Measurements from ENCODE around the gene PARD6A.
A peak's percentile ranks its signal among the peaks of the same experiment; 100 is the strongest.

The PARD6A gene, protein sequence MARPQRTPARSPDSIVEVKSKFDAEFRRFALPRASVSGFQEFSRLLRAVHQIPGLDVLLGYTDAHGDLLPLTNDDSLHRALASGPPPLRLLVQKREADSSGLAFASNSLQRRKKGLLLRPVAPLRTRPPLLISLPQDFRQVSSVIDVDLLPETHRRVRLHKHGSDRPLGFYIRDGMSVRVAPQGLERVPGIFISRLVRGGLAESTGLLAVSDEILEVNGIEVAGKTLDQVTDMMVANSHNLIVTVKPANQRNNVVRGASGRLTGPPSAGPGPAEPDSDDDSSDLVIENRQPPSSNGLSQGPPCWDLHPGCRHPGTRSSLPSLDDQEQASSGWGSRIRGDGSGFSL

DNA sequence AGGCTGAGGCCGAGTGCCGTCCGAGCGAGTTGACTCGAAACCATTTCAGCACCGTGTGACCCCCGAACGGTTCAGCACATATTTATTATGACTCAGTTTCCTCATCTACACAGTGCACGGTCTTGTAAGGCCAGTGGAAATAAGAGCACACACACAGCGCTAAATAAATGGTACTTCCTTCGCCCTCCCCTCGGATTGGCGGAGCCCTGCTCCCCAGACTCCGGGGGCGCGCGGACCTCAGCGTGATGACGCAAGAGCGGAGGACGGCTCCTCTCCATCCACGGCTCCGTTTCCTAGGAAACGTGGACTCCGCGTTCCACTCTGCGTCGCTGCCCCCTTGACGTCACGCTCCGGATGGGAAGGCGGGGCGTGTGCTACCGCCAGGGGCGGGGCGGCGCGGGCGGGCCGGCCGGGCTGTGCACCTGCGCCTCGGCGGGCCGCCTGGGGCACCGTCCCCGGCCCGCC lies at the start of gene PARD6A:
TSS of gene PARD6A (plus strand) at position 397 of the 465 bp plus-strand sequence. CDS start 79 bp downstream, outside the sequence.
- H3K27me3 Mint-ChIP-seq: no peaks in the 10 kb centered on the region
- H3K9me3 Mint-ChIP-seq: no peaks in the 10 kb centered on the region
- peaks cover 22% of the 10 kb centered on the region for H3K36me3 Mint-ChIP-seq (ENCODE audit: insufficient read depth)
- DNase-seq (ENCODE audit: low spot score in 2 of 2) (peak; percentile 84 to 93), ATAC-seq (replicated peaks; ENCODE audit: extremely low read depth, poor library complexity, severe bottlenecking) (peak; percentile 83)
- H3K27ac Mint-ChIP-seq (ENCODE audit: low read depth): peak within 1 kb of the TSS; percentile 91
- peaks cover 24% of the 10 kb centered on the region for H3K4me1 Mint-ChIP-seq
- peak within 1 kb of the TSS; percentile 91 for H3K4me3 Mint-ChIP-seq

DNA sequence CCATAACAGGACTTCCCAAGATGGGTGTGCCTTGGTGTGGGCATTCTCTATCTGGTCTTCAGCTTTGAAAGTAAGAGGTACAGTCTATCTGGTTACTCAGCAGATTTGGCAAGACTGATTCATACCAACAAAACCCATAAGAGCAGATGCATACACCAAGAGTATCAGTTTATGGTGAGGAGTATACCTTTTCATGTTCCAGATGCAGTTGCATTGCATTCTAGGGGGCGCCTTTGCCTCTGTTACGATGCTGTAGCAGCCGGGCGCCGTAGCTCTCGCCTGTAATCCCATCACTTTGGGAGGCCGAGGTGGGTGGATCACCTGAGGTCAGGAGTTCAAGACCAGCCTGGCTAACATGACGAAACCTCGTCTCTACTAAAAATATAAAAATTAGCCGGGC lies 47.0 kb upstream of the PARD6A start:
- H3K9me3 Mint-ChIP-seq: no peaks in the 10 kb centered on the region
- no peaks in the 10 kb centered on the region for H3K4me1 Mint-ChIP-seq
- ATAC-seq (replicated peaks; ENCODE audit: extremely low read depth, poor library complexity, severe bottlenecking) (no peak), DNase-seq (ENCODE audit: low spot score in 2 of 2) (no peak)
- peaks cover 52% of the 10 kb centered on the region for H3K36me3 Mint-ChIP-seq (ENCODE audit: insufficient read depth)
- H3K27me3 Mint-ChIP-seq: no peaks in the 10 kb centered on the region
- peak overlapping the region; percentile 61 for H3K27ac Mint-ChIP-seq (ENCODE audit: low read depth)
- H3K4me3 Mint-ChIP-seq: no peak overlapping the region

DNA sequence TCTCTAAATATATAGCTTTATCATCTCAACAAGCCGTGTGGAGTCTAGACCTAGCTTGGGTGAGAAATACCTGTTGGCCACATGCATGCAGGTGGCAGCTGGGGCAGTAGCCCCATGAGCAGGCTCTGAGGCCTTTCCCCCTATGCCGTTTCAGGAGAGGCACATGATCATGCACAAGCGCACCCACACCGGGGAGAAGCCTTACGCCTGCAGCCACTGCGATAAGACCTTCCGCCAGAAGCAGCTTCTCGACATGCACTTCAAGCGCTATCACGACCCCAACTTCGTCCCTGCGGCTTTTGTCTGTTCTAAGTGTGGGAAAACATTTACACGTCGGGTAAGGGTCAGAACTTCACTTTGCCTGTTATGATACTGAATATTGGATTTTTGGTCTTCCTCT lies 32.5 kb upstream of the PARD6A start:
- ATAC-seq (replicated peaks; ENCODE audit: extremely low read depth, poor library complexity, severe bottlenecking) (no peak), DNase-seq (ENCODE audit: low spot score in 2 of 2) (no peak)
- no peaks in the 10 kb centered on the region for H3K4me1 Mint-ChIP-seq
- H3K36me3 Mint-ChIP-seq (ENCODE audit: insufficient read depth): peaks cover 73% of the 10 kb centered on the region
- no peak overlapping the region for H3K4me3 Mint-ChIP-seq
- no peaks in the 10 kb centered on the region for H3K9me3 Mint-ChIP-seq
- H3K27me3 Mint-ChIP-seq: no peaks in the 10 kb centered on the region
- no peak overlapping the region for H3K27ac Mint-ChIP-seq (ENCODE audit: low read depth)

DNA sequence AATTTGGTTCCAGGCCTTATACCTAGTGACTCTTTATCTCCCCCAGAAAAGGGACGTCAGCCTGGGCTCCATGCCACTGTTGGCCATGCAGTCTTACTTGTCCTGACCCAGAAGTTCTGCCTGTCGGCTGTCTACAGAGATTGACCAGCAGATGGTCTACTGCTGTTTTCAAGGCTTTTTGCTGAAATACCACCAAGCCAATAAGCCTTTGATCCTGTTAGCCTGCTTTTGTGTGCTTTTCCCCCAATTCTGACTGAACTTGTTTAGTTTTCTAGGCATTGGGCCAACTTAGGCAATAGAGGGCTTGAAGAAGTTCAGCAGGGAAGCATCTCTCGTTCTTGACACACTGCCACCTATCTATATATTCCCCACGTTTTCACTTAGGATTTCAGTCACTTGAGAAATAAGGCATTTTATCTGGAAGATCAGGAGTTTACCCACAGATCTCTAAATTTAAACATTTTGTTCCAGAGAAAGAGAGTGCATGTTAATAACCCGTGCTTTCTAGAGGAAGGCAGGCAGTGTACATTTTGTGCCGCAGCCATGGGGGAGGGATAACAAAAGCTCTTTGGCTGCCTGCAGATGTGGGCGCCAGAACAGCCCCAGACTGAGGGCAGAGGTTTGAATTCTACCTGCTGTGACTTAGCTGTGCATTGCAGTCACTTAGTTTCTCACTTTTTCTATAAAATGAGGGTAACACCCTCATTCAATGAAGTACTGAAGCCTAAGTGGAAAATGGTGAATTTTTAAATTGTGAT lies 28.2 kb upstream of the PARD6A start:
- no peak overlapping the region for H3K4me3 Mint-ChIP-seq
- ATAC-seq (replicated peaks; ENCODE audit: extremely low read depth, poor library complexity, severe bottlenecking) (no peak), DNase-seq (ENCODE audit: low spot score in 2 of 2) (no peak)
- no peaks in the 10 kb centered on the region for H3K4me1 Mint-ChIP-seq
- H3K27me3 Mint-ChIP-seq: no peaks in the 10 kb centered on the region
- no peaks in the 10 kb centered on the region for H3K9me3 Mint-ChIP-seq
- H3K36me3 Mint-ChIP-seq (ENCODE audit: insufficient read depth): peaks cover 76% of the 10 kb centered on the region
- H3K27ac Mint-ChIP-seq (ENCODE audit: low read depth): no peak overlapping the region

DNA sequence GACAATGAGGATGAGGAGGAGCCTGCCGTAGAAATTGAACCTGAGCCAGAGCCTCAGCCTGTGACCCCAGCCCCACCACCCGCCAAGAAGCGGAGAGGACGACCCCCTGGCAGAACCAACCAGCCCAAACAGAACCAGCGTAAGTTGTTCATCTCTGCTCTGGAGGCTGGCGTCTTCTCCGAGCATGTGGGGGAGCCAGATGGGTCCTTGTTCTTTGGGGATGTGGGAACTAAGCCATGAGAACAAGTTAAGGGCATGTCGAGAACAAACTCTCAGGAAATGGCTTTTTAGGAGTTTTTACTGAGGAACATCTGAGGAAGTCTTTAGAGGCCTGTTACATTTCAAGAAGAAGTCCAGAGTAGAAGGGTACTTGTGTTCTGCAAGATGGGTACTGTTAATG lies 24.0 kb upstream of the PARD6A start:
- Mint-ChIP-seq H3K27ac (ENCODE audit: low read depth) (no peak overlapping the region), H3K9me3 (no peaks in the 10 kb centered on the region), H3K4me3 (no peak overlapping the region), H3K4me1 (no peaks in the 10 kb centered on the region), H3K36me3 (ENCODE audit: insufficient read depth) (peaks cover 62% of the 10 kb centered on the region), H3K27me3 (no peaks in the 10 kb centered on the region)
- ATAC-seq (replicated peaks; ENCODE audit: extremely low read depth, poor library complexity, severe bottlenecking) (no peak), DNase-seq (ENCODE audit: low spot score in 2 of 2) (no peak)

DNA sequence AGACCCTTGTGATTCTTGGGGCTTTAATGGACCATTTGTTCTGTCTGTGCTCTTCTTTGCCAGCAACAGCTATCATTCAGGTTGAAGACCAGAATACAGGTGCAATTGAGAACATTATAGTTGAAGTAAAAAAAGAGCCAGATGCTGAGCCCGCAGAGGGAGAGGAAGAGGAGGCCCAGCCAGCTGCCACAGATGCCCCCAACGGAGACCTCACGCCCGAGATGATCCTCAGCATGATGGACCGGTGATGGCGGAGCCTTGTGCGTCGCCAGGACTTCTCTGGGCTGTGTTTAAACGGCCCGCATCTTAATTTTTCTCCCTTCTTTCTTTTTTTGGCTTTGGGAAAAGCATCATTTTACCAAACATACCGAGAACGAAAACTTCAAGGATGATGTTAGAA lies 23.1 kb upstream of the PARD6A start:
- ATAC-seq (replicated peaks; ENCODE audit: extremely low read depth, poor library complexity, severe bottlenecking): no peak
- no peak for DNase-seq (ENCODE audit: low spot score in 2 of 2)
- peaks cover 56% of the 10 kb centered on the region for H3K36me3 Mint-ChIP-seq (ENCODE audit: insufficient read depth)
- no peaks in the 10 kb centered on the region for H3K4me1 Mint-ChIP-seq
- H3K27ac Mint-ChIP-seq (ENCODE audit: low read depth): no peak overlapping the region
- H3K4me3 Mint-ChIP-seq: no peak overlapping the region
- no peaks in the 10 kb centered on the region for H3K9me3 Mint-ChIP-seq
- no peaks in the 10 kb centered on the region for H3K27me3 Mint-ChIP-seq

DNA sequence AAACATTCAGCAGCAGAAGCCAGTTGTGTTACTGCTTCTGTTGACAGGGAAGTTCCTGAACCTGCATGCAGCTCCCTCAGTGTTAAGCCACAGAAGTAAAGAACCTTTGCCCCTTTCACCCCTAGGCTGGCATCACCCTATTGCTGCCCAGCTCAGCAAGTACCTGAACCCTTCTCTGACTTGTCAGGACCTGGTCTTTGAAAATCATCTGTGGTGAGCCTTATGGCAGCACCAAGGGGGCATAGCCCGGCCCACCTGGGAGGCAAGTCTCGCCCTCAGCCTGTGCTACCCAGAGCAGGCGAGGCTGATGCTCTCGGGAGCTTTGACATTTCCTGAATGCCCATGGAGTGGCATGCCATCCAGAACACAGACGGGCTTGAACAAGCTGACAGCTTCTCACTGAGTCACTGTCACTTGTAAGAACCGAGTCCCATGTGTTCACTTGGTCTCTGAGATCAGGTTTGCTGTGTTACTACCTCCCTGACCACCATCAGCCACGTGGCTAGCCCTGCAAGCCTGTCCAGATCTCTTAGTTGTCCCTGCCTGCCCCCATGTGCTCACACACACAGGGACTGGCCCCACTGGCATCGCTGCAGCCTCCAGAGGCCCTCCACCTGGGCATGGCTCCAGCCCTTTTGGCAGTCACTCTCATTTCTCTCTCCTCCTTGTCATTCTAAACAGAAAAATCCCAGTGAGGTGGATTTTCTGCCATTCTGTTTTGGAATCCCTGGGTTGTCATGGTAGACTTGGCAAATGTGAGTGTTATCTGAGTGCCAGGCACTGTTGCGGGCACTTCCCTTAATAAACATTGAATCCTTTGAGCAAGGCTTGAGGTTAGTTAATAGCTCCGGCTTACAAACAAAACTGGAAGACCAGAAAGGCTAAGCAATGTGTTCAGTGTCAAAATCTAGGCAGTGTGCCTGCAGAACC lies 18.7 kb upstream of the PARD6A start:
- no peaks in the 10 kb centered on the region for H3K27me3 Mint-ChIP-seq
- ATAC-seq (replicated peaks; ENCODE audit: extremely low read depth, poor library complexity, severe bottlenecking): no peak
- H3K4me3 Mint-ChIP-seq: no peak overlapping the region
- no peak overlapping the region for H3K27ac Mint-ChIP-seq (ENCODE audit: low read depth)
- H3K9me3 Mint-ChIP-seq: no peaks in the 10 kb centered on the region
- H3K36me3 Mint-ChIP-seq (ENCODE audit: insufficient read depth): peaks cover 33% of the 10 kb centered on the region
- no peak for DNase-seq (ENCODE audit: low spot score in 2 of 2)
- H3K4me1 Mint-ChIP-seq: no peaks in the 10 kb centered on the region

DNA sequence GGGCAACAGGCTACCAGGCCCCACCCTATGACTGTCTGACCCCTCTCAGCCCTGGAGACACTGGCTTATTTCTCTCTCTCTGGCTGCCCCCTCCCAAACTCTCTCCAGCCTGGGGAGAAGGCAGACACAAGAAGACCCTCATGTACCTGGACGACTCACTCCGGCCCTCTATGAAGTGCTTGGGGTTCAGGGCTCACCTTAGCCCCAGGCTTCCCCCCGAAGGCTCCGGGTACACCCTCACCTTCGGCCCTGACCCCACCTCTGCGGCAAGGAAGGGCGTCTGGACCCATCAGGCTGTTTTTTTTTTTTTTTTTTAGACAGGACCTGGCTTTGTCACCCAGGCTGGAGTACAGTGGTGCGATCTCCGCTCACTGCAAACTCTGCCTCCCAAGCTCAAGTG lies 16.7 kb upstream of the PARD6A start:
- Mint-ChIP-seq H3K4me3 (peak overlapping the region; percentile 79), H3K27me3 (no peaks in the 10 kb centered on the region), H3K4me1 (no peaks in the 10 kb centered on the region), H3K9me3 (no peaks in the 10 kb centered on the region), H3K27ac (ENCODE audit: low read depth) (no peak overlapping the region), H3K36me3 (ENCODE audit: insufficient read depth) (peaks cover 18% of the 10 kb centered on the region)
- ATAC-seq (replicated peaks; ENCODE audit: extremely low read depth, poor library complexity, severe bottlenecking) (no peak), DNase-seq (ENCODE audit: low spot score in 2 of 2) (no peak)

DNA sequence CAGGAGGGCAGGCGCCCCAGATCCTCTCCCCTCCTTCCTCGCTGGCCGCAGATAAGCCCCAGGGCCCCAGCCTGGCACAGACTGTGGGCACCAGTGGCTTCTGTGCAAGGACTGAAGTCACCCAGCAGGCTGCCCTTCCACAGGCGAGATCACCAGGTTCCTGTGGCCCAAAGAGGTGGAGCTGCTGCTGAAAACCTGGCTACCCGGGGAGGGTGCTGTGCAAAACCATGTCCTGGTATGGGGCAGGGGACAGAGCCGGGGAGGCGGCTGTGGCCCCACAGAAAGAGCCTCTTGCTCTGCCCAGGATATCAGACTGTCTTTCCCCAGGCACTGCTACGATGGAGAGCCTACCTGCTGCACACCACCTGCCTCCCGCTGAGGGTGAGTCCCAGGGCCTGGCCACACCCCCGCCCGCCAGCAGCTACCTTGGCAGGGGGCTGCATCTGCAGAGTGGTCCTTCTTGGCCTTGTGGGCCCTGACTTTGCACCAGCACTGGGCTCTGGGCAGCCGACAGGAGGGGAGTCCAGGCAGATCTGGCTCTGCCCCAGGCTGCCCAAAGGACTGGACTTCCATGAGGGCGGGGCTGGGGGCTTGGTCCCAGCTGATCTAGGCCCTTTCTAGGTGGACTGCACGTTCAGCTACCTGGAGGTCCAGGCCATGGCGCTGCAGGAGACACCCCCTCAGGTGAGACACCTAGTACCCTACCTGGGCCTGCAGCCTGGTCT lies 15.2 kb upstream of the PARD6A start:
- H3K4me1 Mint-ChIP-seq: peaks cover 8% of the 10 kb centered on the region
- no peak for DNase-seq (ENCODE audit: low spot score in 2 of 2)
- H3K9me3 Mint-ChIP-seq: no peaks in the 10 kb centered on the region
- peak overlapping the region; percentile 79 for H3K4me3 Mint-ChIP-seq
- peaks cover 16% of the 10 kb centered on the region for H3K36me3 Mint-ChIP-seq (ENCODE audit: insufficient read depth)
- H3K27ac Mint-ChIP-seq (ENCODE audit: low read depth): peak overlapping the region; percentile 83
- ATAC-seq (replicated peaks; ENCODE audit: extremely low read depth, poor library complexity, severe bottlenecking): peak; percentile 17
- no peaks in the 10 kb centered on the region for H3K27me3 Mint-ChIP-seq

DNA sequence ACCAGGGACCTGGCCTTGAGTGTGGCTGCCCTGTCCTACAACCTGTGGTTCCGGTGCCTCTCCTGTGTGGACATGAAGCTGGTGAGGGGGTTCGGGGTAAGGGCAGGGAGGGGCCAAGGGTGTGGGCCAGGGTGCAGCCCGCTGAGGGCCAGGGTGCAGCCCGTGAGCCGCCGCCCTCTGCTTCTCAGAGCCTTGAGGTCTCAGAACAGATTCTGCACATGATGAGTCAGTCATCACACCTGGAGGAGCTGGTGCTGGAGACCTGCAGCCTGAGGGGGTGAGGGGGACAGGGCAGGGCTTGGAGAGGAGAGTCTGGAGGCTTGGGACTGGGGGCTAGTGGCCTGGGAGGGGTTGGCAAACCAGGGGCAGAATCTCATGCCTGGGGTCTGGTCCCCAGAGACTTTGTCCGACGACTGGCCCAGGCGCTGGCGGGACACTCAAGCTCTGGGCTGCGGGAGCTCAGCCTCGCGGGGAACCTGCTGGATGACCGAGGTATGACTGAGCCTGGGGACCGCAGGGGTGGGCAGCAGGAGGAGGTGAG lies 13.6 kb upstream of the PARD6A start:
- H3K4me1 Mint-ChIP-seq: peaks cover 17% of the 10 kb centered on the region
- H3K27me3 Mint-ChIP-seq: no peaks in the 10 kb centered on the region
- H3K4me3 Mint-ChIP-seq: no peak overlapping the region
- no peak for DNase-seq (ENCODE audit: low spot score in 2 of 2)
- H3K9me3 Mint-ChIP-seq: no peaks in the 10 kb centered on the region
- ATAC-seq (replicated peaks; ENCODE audit: extremely low read depth, poor library complexity, severe bottlenecking): no peak
- peak overlapping the region; percentile 13 for H3K27ac Mint-ChIP-seq (ENCODE audit: low read depth)
- peaks cover 18% of the 10 kb centered on the region for H3K36me3 Mint-ChIP-seq (ENCODE audit: insufficient read depth)

DNA sequence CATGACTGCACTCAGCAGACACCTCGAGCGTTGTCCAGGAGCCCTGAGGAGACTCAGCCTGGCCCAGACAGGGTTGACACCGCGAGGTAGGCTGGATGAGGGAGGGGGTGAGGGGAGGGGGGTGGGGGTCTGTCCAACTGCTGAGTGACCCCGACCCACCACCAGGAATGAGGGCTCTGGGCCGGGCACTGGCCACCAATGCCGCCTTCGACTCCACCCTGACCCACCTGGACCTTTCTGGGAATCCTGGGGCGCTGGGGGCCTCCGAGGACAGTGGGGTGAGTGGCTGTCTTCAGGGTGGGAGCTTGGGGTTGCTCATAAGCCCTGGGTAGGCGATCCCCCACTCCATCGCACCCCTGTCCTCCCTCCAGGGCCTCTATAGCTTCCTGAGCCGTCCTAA lies 13.1 kb upstream of the PARD6A start:
- H3K4me1 Mint-ChIP-seq: peaks cover 18% of the 10 kb centered on the region
- H3K4me3 Mint-ChIP-seq: no peak overlapping the region
- no peak overlapping the region for H3K27ac Mint-ChIP-seq (ENCODE audit: low read depth)
- ATAC-seq (replicated peaks; ENCODE audit: extremely low read depth, poor library complexity, severe bottlenecking) (no peak), DNase-seq (ENCODE audit: low spot score in 2 of 2) (no peak)
- no peaks in the 10 kb centered on the region for H3K9me3 Mint-ChIP-seq
- H3K27me3 Mint-ChIP-seq: no peaks in the 10 kb centered on the region
- H3K36me3 Mint-ChIP-seq (ENCODE audit: insufficient read depth): peaks cover 19% of the 10 kb centered on the region
